Choroid plexus epithelial cell (primary cell): ENCODE data around the gene ADIPOR2.

Experiments
- DNase-seq: peaks from one replicate; pipeline ENCODE4 v3.0.0-alpha.2; 2010; ENCODE audit warnings: low read depth
- H3K4me3 ChIP-seq: 2 replicates; pipeline ENCODE4 v1.5.1; 2011; ENCODE audit warnings: low read depth, mild to moderate bottlenecking, control low read depth, low read length, moderate library complexity
- CTCF ChIP-seq: conservative IDR thresholded peaks from 2 replicates; pipeline ENCODE4 v1.5.1; 2011; ENCODE audit warnings: low read depth, mild to moderate bottlenecking, control low read depth, inconsistent platforms, low read length, moderate library complexity

The ADIPOR2 gene

GRCh38 chr12:1690578-1691122, at the start of gene ADIPOR2:
Gene ADIPOR2, plus strand, starts transcription at chr12:1691070. Its CDS starts 63,274 bp downstream, at chr12:1754344.
- H3K4me3 ChIP-seq: peak within 1 kb of the TSS; percentile 76
- no peak for TF ChIP-seq CTCF
- peak; percentile 98 for DNase-seq

- no peak for DNase-seq
- no peak for TF ChIP-seq CTCF
- H3K4me3 ChIP-seq: no peak overlapping the region
Measured at GRCh38 chr12:1642513-1642912, 48.4 kb upstream of the ADIPOR2 start.

- no peak for TF ChIP-seq CTCF
- no peak overlapping the region for H3K4me3 ChIP-seq
- DNase-seq: no peak
Measured at GRCh38 chr12:1643043-1643442, 47.8 kb upstream of the ADIPOR2 start.

- no peak for TF ChIP-seq CTCF
- no peak for DNase-seq
- H3K4me3 ChIP-seq: no peak overlapping the region
Measured at GRCh38 chr12:1643905-1644533, 46.9 kb upstream of the ADIPOR2 start.

- peak; percentile 87 for DNase-seq
- TF ChIP-seq CTCF: no peak
- H3K4me3 ChIP-seq: no peak overlapping the region
Measured at GRCh38 chr12:1644534-1645438, 46.1 kb upstream of the ADIPOR2 start.

- no peak for DNase-seq
- H3K4me3 ChIP-seq: no peak overlapping the region
- no peak for TF ChIP-seq CTCF
Measured at GRCh38 chr12:1645819-1646218, 45.1 kb upstream of the ADIPOR2 start.
